NCI-H226 (cell line): ENCODE measurements around the gene RTP5.

Experiments
- DNase-seq: peaks from one replicate; pipeline ENCODE4 v3.0.0-alpha.2; 2015

Gene RTP5

GRCh38 chr2:241844066-241844728 is 25.3 kb upstream of the RTP5 start:
- DNase-seq = no peak

DNA sequence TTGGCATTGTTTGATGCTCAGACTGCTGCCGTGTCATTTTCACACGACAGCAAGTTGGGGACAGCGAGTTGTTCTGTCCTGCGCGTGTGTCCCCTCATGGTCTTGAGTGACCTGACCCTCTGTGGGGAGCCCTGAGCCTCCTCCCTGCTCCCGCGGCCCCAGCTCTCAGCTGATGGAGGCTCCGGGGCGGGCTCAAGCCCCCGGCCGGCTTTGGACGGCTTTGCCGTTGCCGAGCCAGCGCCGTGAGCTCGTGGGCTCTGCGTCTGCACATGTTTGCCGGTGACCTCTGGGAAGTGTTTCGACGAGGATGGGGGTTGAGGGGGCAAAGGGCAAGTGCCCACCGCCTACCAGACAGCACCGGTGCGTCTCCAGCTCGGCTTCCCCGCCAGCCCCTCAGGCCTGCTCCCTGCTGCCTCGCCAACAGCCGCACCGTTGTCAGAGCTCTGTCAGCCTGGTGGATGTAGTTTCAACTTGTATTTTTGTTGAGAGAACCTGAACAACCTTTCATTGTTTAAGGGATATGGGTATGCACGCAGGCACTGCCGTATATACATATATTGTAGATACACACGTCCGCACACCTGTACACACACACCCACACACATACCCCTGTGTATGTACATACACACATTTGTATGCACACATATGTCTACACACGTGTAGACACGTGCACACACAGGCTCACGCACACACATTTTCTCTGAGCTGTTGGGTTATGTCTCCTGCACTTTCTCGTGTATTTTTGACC is 24.5 kb upstream of the RTP5 start:
- no peak for DNase-seq

DNA sequence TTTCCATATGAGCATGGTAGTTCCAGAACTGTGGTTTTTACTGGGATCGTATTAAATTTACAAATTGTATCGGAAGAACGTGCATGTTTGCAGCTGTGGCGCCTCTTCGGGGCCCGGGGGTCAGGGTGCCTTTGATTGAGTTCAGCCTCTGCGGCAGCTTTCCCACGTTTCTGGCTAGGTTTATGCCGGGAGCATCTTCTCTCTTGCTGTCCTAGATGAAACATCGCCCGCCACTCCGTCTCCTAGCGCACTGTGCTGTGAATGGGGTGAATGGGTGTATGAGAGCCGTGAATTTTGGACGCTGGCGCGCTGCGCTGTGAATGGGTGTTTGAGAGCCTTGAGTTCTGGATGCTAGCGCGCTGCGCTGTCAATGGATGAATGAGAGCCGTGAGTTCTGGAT is 23.1 kb upstream of the RTP5 start:
- DNase-seq = no peak

DNA sequence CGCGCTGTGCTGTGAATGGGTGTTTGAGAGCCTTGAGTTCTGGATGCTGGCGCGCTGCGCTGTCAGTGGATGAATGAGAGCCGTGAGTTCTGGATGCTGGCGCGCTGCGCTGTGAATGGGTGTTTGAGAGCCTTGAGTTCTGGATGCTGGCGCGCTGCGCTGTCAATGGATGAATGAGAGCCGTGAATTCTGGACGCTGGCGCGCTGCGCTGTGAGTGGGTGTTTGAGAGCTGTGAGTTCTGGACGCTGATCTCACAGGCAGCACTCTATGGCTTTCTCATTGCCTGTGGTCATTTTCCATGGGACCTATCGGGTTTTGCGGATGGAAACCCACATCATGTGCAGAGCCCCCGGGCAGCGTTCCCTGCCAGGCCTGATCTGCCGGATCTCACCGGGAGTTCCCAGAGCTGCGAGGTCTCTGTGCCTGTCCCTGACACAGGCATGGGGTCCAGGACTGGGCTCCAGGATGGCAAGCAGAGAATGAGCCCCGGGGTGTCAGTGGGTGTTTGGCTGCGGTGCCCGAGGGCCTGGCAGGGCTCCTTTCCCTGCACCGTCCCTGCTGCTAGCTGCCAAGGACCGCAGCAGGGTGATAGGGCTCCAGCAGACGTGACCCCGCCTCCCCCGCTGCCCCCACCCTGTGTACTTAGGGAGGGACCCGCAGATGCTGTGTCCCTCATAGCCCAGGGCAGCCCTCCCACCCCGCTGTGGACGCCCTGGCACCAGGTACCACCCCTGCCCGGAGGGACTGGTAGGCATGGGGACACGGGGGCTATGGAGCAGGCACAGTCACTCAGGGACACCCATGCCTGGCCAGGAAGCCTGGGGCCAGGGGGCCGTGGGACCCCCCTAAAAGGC is 20.5 kb upstream of the RTP5 start:
- no peak for DNase-seq

- no peak for DNase-seq
These were observed 19.6 kb upstream of the RTP5 start for GRCh38 chr2:241849616-241850543.

DNA sequence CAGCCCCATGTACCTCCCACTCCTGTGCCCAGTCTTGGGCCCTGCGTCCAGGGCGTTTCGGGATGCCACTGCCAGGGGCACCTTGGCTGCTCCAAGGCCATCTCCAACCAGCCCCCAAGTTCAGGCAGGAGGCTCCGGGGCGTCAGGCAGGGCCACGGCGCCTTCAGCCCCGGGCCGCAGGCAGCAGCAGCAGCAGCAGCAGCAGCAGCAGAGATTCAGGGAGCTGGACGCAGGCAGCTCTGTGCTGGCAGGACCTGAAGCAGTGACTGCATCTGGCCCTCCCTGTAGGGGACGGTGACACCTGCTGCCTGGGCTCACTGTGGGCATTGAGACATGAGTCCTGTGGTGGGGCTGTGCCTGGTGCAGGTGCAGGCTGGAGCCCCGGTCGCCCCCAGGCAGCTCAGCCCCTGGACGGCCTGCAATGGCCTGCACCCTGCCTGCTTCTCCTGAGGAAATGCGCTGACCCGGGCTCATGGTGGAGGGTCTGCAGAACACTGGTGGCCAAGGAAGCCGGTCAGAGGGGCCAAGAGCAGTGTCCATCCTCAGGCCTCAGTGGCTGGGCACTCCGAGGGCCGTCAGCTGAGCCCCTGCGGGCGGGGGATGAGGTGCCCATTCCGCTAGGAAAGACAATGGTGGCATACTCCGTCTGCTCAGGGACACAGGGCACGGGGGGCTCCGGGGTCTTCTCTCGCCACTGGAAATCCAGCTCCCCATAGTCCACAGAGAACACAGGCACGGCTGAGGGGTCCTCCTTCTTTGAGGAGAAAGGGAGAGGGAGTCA is 18.8 kb upstream of the RTP5 start:
- no peak for DNase-seq

GRCh38 chr2:241851325-241852115 is 18.0 kb upstream of the RTP5 start:
- DNase-seq = no peak

GRCh38 chr2:241852116-241852980 is 17.2 kb upstream of the RTP5 start:
- DNase-seq = no peak

- DNase-seq = no peak
These were observed 16.4 kb upstream of the RTP5 start for GRCh38 chr2:241852981-241853631.

- DNase-seq = no peak
These were observed 15.7 kb upstream of the RTP5 start for GRCh38 chr2:241853651-241854341.

DNA sequence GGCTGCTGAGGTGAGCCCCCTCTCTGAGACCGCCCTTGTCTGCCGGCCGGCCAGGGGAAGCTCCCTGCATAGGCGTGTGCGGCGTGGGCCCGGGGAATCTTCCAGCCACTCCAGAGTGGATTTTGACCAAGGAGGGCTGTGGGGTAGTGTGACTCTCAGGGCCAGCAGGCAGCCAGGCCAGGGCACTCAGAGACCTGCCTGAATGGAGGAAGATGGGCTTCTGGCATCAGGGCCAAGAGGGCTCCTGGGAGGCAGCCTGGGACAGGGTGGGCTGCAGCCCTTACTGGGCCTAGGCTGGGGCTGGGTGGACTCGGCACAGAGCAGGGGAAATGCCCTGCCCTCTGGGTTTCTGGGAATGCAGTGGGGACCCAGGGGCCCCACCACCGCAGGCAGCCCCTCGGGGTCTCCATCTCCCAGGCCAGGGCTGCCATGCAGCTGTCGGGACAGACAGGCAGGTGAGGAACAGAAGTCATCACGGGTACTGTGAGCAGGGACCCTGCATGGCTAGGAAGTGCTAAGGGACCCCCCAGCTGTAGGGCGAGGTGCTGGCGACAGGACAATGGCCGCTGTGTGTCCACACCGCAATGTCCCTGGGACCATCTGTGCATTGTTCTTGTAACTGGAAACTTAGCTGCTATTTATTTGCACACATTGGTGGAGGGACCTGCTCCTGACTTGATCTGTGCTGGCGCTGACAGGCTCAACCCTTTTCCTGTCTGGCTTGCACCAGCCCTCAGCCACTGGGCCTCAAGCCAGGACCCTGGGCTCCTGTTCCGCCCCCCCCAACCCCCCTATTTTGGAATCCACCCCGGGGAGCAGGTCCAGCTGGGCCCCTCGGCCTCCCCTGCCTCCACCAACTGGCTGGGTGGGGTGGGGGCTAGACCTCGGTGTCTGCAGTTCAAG is 14.9 kb upstream of the RTP5 start:
- no peak for DNase-seq

DNA sequence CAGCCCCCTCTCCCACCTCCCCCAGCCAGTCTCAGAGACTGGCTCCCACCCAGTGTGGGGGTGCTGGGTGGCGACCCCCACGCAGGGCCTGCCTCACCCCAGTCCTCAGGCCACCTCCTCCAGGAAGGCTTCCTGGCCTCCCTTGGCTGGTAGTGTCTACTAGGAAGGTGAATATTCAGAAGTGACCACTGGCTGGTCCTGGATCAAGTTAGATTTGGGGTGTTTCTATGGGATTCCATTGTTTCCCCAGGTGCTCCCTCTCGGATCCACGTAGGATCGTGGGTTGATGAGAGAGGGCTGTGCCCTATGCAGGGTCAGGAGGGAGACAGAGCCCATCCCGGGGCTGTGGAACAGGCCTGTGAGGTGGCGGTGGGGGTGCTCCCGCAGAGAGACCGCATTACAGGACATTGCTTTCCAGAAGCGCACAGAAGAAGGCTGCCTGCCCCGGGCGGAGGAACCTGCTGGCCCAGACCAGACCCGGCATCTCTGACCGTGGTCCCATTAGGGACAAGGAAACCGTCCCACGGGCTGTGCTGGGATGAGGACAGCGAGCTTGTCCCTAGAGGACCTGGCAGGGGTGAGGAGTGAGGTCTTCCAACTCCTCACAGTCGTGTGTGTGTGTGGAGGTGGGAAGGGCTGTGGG is 14.2 kb upstream of the RTP5 start:
- DNase-seq = no peak

- DNase-seq = no peak
These were observed 13.6 kb upstream of the RTP5 start for GRCh38 chr2:241855888-241856422.

- no peak for DNase-seq
These were observed 12.4 kb upstream of the RTP5 start for GRCh38 chr2:241857041-241857541.

DNA sequence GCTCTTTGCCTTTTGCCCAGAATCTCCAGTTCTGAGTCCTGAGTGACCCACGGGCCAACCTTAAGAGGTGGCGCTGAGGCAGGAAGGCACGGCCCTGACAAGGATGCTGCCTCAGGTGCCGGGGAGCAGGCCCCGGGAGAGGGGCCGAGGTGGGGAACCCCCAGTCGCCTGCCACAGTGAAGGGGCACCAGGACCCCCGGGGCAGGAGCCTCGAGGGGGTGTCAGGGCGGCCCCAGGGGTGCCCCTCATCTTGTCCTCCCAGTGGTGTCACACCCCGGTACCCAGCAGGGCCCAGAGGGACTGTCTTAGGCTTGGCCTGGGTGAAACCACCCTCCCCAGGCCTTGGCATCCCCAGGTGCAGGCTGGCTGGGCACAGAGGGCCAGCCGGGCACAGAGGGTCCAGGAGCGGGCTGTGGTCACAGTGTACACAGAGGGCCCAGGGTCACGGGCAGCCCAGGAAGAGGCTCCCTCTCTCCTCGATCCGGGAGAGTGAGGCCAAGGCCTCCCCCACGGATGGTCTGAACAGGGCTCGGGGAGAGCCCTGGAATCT is 11.9 kb upstream of the RTP5 start:
- no peak for DNase-seq
